Activated naive CD4-positive, alpha-beta T cell treated with anti-CD3 and anti-CD28 coated beads for 36 hours (primary cell): Measurements from ENCODE around the gene OSBP2. TPM values are rescaled to one million over a fixed set of nuclear protein-coding genes. Genes with fewer than 3 reads are reported as not detected.
"Not testable (repeated sequence)": the region's sequence is repeated elsewhere in the genome, so short reads cannot be mapped to it uniquely, and the experiment has no call there.

Experiments used
- CTCF ChIA-PET: fragments of 350-600 bp; sonication (Branson Sonifier 250); formaldehyde crosslinking; loops from one replicate; lab custom pipeline; 2021; ENCODE audit warnings: antibody characterized with exemption; lab: Charles Lee
- DNase-seq: peaks from one replicate; pipeline ENCODE4 v3.0.0-alpha.2; 2020
- H3K27ac Mint-ChIP-seq: one replicate; pipeline ENCODE4 v1.8.0; 2021; ENCODE audit warnings: mild to moderate bottlenecking, mixed read lengths
- H3K27me3 Mint-ChIP-seq: one replicate; pipeline ENCODE4 v1.8.0; 2021; ENCODE audit warnings: low read depth, mixed read lengths
- H3K36me3 Mint-ChIP-seq: one replicate; pipeline ENCODE4 v1.8.0; 2021; ENCODE audit warnings: low read depth, mixed read lengths
- H3K4me1 Mint-ChIP-seq: one replicate; pipeline ENCODE4 v1.8.0; 2021; ENCODE audit warnings: low read depth, mixed read lengths
- H3K4me3 Mint-ChIP-seq: one replicate; pipeline ENCODE4 v1.8.0; 2021; ENCODE audit warnings: mild to moderate bottlenecking, moderate library complexity, mixed read lengths
- H3K9me3 Mint-ChIP-seq: one replicate; pipeline ENCODE4 v1.8.0; 2021; ENCODE audit warnings: mixed read lengths
- intact Hi-C: fragments of 100-400 bp; cut with micrococcal nuclease; formaldehyde crosslinking; loops from one replicate; pipeline ENCODE4 v1.15.1; 2023
- total RNA-seq, 2 experiments: library from RNA; stranded (reverse); gene quantifications; one replicate each; pipeline ENCODE4 v1.2.3, GENCODE V29; 2021

OSBP2 gene
- total RNA-seq, 2 experiments from 2014 or later: 0.81 to 0.89 TPM

- H3K9me3 Mint-ChIP-seq: no peaks in the 10 kb centered on the region
- DNase-seq: no peak
- intact Hi-C loops: no loop called here
- no peaks in the 10 kb centered on the region for H3K27me3 Mint-ChIP-seq
- CTCF ChIA-PET: interaction anchor here (1.0 kb wide), 1 partner anchor 90 kb away, joined by 4 read pairs; no protein-coding TSS in a partner anchor
- no peak overlapping the region for H3K4me3 Mint-ChIP-seq
- peaks cover 14% of the 10 kb centered on the region for H3K36me3 Mint-ChIP-seq
- peaks cover 19% of the 10 kb centered on the region for H3K4me1 Mint-ChIP-seq
- no peak overlapping the region for H3K27ac Mint-ChIP-seq
Observed at GRCh38 chr22:30665266-30665665, 29.4 kb upstream of the OSBP2 start.

- Mint-ChIP-seq H3K36me3 (peaks cover 14% of the 10 kb centered on the region), H3K27ac (no peak overlapping the region), H3K9me3 (no peaks in the 10 kb centered on the region), H3K27me3 (no peaks in the 10 kb centered on the region), H3K4me3 (no peak overlapping the region), H3K4me1 (peaks cover 17% of the 10 kb centered on the region)
- intact Hi-C loops: loop anchor here (2.0 kb wide), 1 partner anchor 29 kb away; the partner anchor contains the start of gene OSBP2
- CTCF ChIA-PET: no interaction called here
- DNase-seq: no peak
Observed at GRCh38 chr22:30665786-30666185, 28.9 kb upstream of the OSBP2 start.

- peak; percentile 31 for DNase-seq
- H3K4me1 Mint-ChIP-seq: peaks cover 17% of the 10 kb centered on the region
- H3K36me3 Mint-ChIP-seq: peaks cover 14% of the 10 kb centered on the region
- CTCF ChIA-PET: no interaction called here
- no peaks in the 10 kb centered on the region for H3K27me3 Mint-ChIP-seq
- H3K27ac Mint-ChIP-seq: peak overlapping the region; percentile 22
- H3K4me3 Mint-ChIP-seq: peak overlapping the region; percentile 98
- intact Hi-C loops: loop anchor here (1.0 to 2.0 kb wide), 5 partner anchors 18 to 88 kb away; partner anchors contain the start of genes OSBP2 and SLC35E4
- no peaks in the 10 kb centered on the region for H3K9me3 Mint-ChIP-seq
Observed at GRCh38 chr22:30667107-30667493, 27.6 kb upstream of the OSBP2 start.

- Mint-ChIP-seq H3K36me3 (peaks cover 11% of the 10 kb centered on the region), H3K4me1 (peaks cover 17% of the 10 kb centered on the region), H3K27me3 (no peaks in the 10 kb centered on the region), H3K4me3 (peak within 1 kb of the TSS; percentile 98), H3K27ac (peak within 1 kb of the TSS; percentile 22), H3K9me3 (no peaks in the 10 kb centered on the region)
- DNase-seq: peak; percentile 94
- intact Hi-C loops: loop anchor here (1.0 to 2.0 kb wide), 5 partner anchors 18 to 88 kb away; partner anchors contain the start of genes OSBP2 and SLC35E4
- CTCF ChIA-PET: interaction anchor here (0.7 to 1.2 kb wide), 2 partner anchors 21 to 24 kb away, joined by 3 to 4 read pairs; no protein-coding TSS in a partner anchor
Observed at GRCh38 chr22:30667494-30668385, 26.9 kb upstream of the OSBP2 start, which contains the start of gene DUSP18. TSS of gene DUSP18 (minus strand) at chr22:30667875. CDS start at chr22:30664003, 3,872 bp downstream.

- CTCF ChIA-PET: interaction anchor here (0.7 to 1.2 kb wide), 2 partner anchors 22 to 25 kb away, joined by 3 to 4 read pairs; no protein-coding TSS in a partner anchor
- intact Hi-C loops: no loop called here
- DNase-seq: no peak
- Mint-ChIP-seq H3K27me3 (no peaks in the 10 kb centered on the region), H3K27ac (no peak overlapping the region), H3K4me1 (peaks cover 17% of the 10 kb centered on the region), H3K9me3 (no peaks in the 10 kb centered on the region), H3K4me3 (peak overlapping the region; percentile 98), H3K36me3 (peaks cover 5% of the 10 kb centered on the region)
Observed at GRCh38 chr22:30668386-30668710, 26.3 kb upstream of the OSBP2 start.

- Mint-ChIP-seq H3K4me3 (no peak overlapping the region), H3K27ac (no peak overlapping the region), H3K27me3 (peaks cover 2% of the 10 kb centered on the region), H3K36me3 (no peaks in the 10 kb centered on the region), H3K4me1 (peaks cover 14% of the 10 kb centered on the region), H3K9me3 (no peaks in the 10 kb centered on the region)
- CTCF ChIA-PET: no interaction called here
- DNase-seq: no peak
- intact Hi-C loops: no loop called here
Observed at GRCh38 chr22:30671071-30671470, 23.6 kb upstream of the OSBP2 start.

GRCh38 chr22:30673136-30673535 is 21.5 kb upstream of the OSBP2 start:
- Mint-ChIP-seq H3K4me3 (no peak overlapping the region), H3K36me3 (no peaks in the 10 kb centered on the region), H3K27me3 (peaks cover 4% of the 10 kb centered on the region), H3K27ac (no peak overlapping the region), H3K4me1 (peaks cover 5% of the 10 kb centered on the region), H3K9me3 (no peaks in the 10 kb centered on the region)
- intact Hi-C loops: no loop called here
- DNase-seq: no peak
- CTCF ChIA-PET: interaction anchor here (0.8 kb wide), 1 partner anchor 38 kb away, joined by 3 read pairs; no protein-coding TSS in a partner anchor

GRCh38 chr22:30674482-30674881 is 20.2 kb upstream of the OSBP2 start:
- intact Hi-C loops: no loop called here
- Mint-ChIP-seq H3K4me1 (no peaks in the 10 kb centered on the region), H3K4me3 (no peak overlapping the region), H3K27me3 (peaks cover 6% of the 10 kb centered on the region), H3K27ac (no peak overlapping the region), H3K36me3 (no peaks in the 10 kb centered on the region), H3K9me3 (no peaks in the 10 kb centered on the region)
- no peak for DNase-seq
- CTCF ChIA-PET: interaction anchor here (0.6 kb wide), 1 partner anchor 124 kb away, joined by 5 read pairs; no protein-coding TSS in a partner anchor

- DNase-seq: no peak
- Mint-ChIP-seq H3K27me3 (peaks cover 6% of the 10 kb centered on the region), H3K36me3 (no peaks in the 10 kb centered on the region), H3K4me3 (no peak overlapping the region), H3K9me3 (no peaks in the 10 kb centered on the region), H3K27ac (no peak overlapping the region), H3K4me1 (no peaks in the 10 kb centered on the region)
- CTCF ChIA-PET: no interaction called here
- intact Hi-C loops: no loop called here
Observed at GRCh38 chr22:30675436-30675835, 19.2 kb upstream of the OSBP2 start.

GRCh38 chr22:30676565-30676964 is 18.1 kb upstream of the OSBP2 start:
- H3K27me3 Mint-ChIP-seq, H3K4me3 Mint-ChIP-seq, H3K27ac Mint-ChIP-seq, H3K9me3 Mint-ChIP-seq, H3K36me3 Mint-ChIP-seq, CTCF ChIA-PET, DNase-seq, H3K4me1 Mint-ChIP-seq, intact Hi-C loops: not testable (repeated sequence)

GRCh38 chr22:30679895-30680690 is 14.6 kb upstream of the OSBP2 start:
- CTCF ChIA-PET: interaction anchor here (0.7 to 1.6 kb wide), 2 partner anchors 45 to 47 kb away, joined by 3 to 5 read pairs; no protein-coding TSS in a partner anchor
- H3K27me3 Mint-ChIP-seq, H3K9me3 Mint-ChIP-seq, H3K4me3 Mint-ChIP-seq, H3K27ac Mint-ChIP-seq, DNase-seq, H3K4me1 Mint-ChIP-seq, H3K36me3 Mint-ChIP-seq, intact Hi-C loops: not testable (repeated sequence)
